Measurements from ENCODE around the gene SYNJ2. TPM values are rescaled to one million over a fixed set of nuclear protein-coding genes. Genes with fewer than 3 reads are reported as not detected.
A peak's percentile ranks its signal among the peaks of the same experiment; 100 is the strongest.

SYNJ2 gene
- polyA plus RNA-seq, 12 donors, result 8.0 to 12.1 (median 9.7) TPM; not detected in 1

DNA sequence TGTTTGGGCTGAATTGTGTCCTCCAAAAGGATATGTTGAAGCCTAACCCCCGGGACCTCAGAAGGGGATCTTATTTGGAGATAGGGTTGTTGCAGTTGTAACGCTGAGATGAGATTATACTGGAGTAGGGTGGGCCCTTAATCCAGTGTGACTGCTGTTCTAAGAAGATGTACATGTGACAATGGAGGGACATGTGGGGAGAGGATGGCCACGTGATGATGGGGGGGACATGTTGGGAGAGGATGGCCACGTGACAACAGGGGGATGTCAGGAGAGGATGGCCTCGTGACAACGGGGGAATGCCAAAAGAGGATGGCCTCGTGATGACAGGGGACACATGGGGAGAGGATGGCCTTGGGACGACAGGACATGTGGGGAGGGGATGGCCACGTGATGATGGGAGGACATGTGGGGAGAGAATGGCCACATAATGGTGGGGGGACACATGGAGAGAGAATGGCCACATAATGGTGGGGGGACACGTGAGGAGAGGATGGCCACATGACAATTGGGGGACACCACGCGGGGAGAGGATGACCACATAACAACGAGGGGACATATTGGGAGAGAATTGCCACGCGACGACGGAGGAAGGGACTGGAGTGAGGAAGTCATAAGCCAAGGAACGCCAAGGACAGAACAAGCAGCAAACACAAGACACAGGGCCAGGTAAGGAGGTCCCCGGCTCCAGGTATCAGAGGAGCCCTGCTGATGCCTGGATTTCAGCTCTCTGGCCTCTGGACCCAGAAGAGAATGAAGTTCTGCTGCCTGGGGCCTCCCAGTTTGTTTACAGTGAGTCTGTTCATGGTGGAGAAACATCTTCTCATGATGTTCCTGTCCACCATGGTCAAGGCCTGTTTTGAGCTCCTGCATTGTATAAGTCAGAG is 29.2 kb downstream of the SYNJ2 start:
- no peak for DNase-seq

DNA sequence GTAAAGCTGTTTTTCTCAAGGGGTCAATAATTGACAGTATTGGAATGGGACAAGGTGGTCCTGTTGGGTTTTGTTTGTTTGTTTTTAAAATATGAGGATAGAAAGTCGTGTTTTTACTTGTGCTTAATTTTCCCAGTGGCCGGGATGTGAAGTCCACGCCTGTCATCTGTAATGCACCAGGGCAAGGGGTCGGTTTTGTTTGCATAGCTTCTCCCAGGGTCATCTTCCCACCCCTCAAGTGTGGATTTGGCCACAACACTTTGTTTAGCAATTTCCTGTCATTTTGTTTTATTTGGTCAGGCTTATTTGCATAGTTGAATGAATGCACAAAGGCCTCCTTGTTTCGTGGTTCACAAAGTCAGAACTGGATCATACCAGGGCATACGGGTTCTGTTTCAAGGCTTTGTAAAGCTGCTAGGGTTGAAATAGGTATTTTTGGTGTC is 29.8 kb downstream of the SYNJ2 start:
- DNase-seq, result no peak

DNA sequence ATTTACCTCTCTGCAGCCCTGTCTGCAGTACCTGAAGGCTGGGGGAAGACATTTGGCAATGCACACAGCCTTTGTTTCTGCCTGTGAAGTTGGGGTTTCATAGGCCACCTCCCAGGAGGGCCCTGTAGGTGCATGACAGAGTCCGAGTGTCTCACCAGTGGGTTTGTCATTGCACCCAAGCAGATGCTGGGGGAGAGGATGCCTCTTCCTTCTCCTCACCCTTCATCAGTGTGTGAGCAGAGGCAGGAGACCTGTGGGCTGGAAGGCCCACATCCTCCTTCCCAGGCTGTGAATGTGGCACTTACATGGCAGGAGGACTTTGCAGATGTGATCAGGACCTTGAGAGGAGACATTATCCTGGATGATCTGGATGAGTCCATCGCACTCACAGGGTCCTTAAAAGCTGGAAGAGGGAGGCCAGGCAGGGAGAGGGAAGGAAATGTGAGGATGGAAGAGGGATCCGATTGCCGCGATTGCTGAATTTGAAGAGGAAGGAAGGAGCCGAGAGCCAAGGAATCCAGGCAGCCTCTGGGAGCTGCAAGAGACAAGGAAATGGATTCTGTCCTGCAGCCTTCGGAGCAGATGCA is 30.4 kb downstream of the SYNJ2 start:
- no peak for DNase-seq

GRCh38 chr6:158013904-158014504 is 32.3 kb downstream of the SYNJ2 start:
- no peak for DNase-seq

DNA sequence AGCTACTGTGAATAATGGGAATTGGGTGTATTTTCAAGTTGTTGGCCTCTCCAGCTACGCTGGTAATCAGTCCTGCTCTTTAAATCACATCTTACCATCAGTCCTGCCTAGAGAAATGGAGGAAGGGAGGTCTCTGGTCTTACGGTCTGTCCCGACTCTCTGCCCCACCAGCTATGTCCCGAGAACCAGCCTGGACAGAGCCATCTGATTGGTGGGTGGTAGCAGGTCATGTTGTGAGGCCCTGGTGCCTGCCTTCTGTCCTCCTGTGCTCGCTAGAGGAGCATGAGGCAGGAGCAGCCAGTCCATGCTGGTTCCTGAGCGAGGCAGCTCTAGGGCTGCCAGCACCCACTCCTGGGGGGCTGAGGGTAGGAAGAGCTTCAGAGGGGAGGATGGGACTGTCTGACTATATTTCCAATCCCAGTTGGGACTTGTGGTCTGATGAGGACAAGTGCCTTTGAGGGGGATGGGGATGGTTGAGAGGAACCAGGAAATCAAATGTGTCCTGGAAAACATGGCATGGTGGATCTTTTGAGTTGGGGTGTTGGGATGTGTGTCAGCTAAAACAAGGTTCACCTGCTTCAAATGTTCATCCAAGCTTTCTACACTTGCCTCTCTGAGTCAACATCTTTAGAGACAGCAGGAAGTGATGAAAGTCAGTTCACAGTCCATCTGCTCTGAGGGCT is 33.0 kb downstream of the SYNJ2 start:
- no peak for DNase-seq

- no peak for DNase-seq
Observed at GRCh38 chr6:158015188-158015506, 33.5 kb downstream of the SYNJ2 start.

GRCh38 chr6:158016571-158017383 is 35.1 kb downstream of the SYNJ2 start:
- no peak for DNase-seq

DNA sequence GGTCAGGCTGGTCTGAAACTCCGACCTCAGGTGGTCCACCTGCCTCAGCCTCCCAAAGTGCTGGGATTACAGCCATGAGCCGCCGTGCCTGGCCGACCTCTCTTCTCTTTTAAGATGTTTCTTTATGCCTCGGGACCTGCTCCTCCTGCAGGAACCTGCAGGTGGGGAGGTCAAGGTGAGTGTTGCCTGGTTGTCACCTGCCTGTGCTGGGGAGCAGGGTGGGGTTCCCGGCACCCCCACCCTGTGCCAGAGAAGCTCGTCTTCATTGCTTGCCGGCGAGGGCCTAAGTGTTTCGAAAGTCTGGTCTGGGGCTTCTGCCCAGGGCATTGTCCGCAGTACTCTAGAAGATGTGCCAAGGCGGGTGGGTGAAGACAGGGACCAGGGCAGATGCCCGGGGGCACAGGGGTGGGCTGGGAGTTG is 36.0 kb downstream of the SYNJ2 start:
- DNase-seq, result no peak

GRCh38 chr6:158018041-158018771 is 36.5 kb downstream of the SYNJ2 start:
- peak; percentile 71 for DNase-seq

DNA sequence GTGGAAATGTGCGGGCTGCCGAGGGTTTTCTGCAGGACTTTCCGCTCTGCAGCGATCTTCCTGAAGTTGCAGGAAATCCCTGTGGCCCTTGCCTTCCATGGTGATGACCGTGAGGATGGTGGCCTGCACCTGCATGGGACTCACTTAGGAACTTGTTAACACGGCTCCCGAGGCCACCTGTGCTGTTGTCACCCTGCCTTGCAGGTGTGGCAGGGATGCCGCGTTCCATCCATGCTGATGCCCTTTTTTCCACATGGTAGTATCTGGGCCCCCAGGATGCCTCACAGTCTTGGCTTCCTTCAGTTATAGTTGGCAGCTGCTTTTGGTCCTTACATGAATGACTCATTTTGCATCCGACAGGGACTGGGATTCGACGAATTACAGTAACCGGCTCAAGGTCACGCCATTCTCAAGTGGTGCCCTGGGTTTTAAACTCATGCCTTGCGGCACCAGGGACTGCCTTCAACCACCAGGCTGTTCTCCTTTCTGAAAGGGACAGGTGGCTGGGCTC is 37.2 kb downstream of the SYNJ2 start:
- DNase-seq, result no peak

GRCh38 chr6:158019416-158019815 is 37.8 kb downstream of the SYNJ2 start:
- DNase-seq, result no peak

DNA sequence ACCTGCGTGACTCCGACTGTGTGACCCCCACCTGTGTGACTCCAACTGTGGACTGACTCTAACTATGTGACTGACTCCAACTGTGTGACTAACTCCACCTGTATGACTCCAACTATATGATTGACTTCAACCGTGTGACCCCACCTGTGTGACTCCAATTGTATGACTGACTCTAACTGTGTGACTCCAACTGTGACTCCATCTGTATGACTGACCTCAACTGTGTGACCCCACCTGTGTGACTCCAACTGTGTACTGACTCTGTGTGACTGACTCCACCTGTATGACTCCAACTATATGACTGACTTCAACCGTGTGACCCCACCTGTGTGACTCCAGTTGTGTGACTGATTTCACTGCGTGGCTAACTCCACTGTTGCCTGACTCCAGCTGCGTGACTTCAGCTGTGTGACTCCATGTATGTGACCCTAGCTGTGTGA is 38.6 kb downstream of the SYNJ2 start:
- no peak for DNase-seq

DNA sequence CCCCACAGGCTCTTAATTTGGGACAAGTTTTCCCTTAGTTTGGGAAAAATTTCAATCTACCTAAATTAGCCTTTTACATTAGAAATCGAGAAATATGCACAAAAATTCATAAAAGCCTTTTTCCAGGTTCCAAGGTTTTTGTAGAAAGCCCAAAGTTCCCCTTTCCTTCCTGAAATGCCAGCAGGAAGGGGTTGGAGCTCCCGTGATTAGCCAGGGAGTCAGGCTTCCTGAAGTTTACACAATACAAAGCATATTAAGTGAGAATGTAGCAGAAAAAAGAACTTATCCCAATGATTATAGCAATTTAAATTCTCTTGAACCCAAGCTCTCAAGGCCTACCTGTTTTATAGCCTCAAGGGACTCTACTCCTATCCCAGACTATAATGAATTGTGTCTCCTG is 39.1 kb downstream of the SYNJ2 start:
- DNase-seq, result no peak

- no peak for DNase-seq
Observed at GRCh38 chr6:158021376-158021775, 39.7 kb downstream of the SYNJ2 start.

- DNase-seq, result no peak
Observed at GRCh38 chr6:158021814-158022748, 40.4 kb downstream of the SYNJ2 start.

DNA sequence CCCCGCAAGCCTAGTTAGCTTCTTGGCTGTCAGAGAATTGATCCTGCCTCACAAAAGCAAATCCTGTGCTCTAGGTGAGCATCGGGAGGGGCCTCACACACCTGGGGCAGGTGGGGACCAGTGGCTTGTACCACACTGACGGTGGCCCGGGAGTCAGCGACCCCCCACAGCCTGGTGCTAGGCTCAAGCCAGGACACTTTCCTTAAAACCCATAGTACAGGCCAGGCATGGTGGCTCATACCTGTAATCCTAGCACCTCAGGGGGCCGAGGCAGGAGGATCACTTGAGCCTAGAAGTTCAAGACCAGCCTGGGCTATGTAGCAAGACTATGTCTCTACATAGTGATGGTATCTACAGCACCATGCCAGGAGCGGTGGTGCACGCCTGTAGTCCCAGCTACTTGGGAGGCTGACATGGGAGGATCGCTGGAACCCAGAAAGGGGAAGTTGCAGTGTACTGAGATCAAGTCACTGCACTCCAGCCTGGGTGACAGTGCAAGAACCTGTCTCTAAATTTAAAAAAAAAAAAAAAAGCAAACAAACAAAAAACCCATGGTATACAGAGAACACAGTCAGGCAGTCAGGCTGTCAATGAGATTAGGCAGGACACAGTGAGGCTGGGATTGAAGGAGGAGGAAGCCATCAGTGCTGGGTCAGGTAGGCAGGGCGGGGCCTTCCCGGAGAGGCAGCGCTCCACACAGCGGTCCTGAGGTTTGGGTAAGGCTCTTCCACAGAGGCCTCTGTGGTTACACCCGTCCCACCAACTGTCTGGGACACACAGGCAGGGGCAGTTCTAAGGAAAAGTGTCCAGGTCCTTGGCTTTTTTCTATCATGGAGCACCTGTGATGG is 41.3 kb downstream of the SYNJ2 start:
- no peak for DNase-seq

- DNase-seq, result no peak
Observed at GRCh38 chr6:158023597-158023939, 41.9 kb downstream of the SYNJ2 start.

GRCh38 chr6:158024566-158025297 is 43.1 kb downstream of the SYNJ2 start:
- DNase-seq, result no peak
